Activated CD4-positive, CD25-positive, alpha-beta regulatory T cell treated with anti-CD3 and anti-CD28 coated beads, Interleukin-2, amount 50 U/mL, for 72 hours (primary cell): Measurements from ENCODE around the gene MPO.

Experiments
- DNase-seq: peaks from one replicate; pipeline ENCODE4 v3.0.0; 2021

The MPO gene

DNA sequence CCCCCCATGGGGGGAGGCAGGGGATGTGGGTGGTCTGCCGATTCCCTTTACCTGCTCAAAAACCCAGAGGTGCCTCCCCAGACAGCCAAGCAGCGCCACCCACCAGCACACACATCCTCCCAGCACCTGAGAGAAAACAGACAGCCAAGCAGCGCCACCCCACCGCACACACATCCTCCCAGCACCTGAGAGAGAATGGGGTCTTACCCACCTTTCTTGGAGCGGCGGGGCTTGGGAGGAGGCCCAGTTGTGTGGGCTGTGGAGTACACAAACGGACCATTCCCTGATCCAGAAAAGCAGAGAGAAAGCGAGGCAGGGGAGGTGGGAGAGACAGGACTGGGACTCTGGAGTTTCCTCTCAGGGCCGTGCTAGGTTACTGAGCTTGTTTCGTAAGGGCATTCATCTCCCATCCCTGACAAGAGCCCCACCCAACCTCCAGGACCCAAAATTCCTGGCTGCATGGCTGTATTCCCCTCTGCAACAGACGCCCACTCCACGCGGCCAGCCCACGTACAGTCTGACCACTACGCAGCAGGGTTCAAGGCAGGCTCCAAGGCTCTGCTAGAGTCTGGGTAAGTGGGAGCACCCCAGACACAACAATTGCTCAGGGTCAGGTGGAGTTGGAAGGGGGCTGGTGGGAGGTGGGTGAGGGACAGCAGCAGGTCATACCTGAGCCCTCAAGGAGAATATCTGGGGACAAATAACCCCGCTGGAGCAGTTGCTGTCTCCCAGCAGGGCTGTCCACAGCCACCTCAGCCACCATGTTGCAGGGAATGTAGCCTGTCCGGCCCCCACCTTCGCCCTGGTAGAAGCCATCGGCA is 25.6 kb upstream of the MPO start:
- peak; percentile 30 for DNase-seq

GRCh38 chr17:58305626-58306025 is 24.9 kb upstream of the MPO start:
- no peak for DNase-seq

GRCh38 chr17:58304750-58305486 is 24.2 kb upstream of the MPO start:
- peak; percentile 29 for DNase-seq

- DNase-seq = peak; percentile 54
These were observed 23.4 kb upstream of the MPO start for GRCh38 chr17:58303971-58304749.

DNA sequence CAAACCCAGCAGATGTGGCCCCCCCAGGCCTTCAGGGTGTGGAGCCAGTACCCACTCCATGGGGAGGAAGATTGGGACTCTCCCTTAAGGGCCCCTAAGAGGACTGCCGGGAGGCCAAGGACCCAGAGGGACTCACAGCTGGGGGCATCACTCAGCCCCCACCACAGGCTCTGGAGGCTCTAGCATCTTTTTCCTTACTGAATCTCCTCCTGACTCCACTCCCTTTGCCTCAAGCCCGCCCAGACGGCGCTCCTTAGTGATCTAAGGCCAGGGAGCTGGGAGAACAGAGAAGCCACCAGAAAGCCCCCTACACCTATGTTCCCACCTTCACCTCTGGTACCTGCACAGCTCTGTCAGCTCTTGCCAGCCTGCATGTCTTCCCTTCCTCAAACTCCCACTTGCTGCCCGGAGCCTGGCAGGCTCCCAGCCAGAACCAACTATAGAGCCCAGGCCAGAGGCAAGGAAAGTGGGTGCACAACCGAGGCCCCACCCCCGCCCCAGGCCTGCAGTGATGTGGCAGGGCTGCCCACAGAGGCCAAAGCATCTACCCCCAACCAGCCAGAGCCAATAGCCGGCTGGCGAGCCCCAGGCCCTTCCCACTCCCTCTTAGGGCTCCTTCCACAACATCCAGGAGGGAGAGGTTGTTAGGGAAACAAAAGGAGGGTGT is 22.3 kb upstream of the MPO start:
- peak; percentile 28 for DNase-seq

DNA sequence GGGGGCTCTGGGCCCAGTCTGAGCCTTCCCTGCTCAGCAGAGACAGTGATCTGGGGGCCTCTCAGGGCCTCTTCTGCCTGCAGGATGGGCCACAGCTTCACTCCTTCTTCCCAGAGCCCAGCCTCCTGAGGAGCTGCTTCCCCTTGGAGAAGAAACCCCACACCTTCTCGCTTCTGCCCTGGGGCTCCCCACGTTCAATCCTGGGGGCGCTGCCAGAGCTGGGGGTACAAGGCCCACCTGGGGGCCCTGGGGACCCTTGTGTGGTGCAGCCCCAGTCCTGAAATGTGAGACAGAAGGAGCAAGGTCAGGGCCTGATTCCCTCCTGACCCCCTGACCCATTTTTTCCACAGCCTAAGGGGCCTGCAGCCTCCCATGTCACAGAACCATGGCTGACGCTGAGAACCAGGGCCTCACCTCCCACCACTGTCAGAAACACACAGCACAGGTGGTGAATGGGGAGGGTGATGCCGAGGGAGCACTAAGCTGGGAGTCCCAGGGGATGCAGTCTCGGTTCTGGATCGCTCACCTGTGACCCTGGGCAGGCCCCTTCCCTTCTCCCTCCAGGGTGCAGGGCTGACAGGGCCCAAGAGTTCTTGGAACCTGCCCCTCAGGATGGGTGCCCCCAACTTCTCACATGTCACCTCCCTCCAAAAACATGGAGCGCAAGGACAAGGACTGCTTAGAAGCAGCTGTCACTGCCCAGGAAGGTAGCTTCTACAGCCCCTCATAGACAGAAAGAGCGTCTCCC is 21.6 kb upstream of the MPO start:
- peak; percentile 27 for DNase-seq

DNA sequence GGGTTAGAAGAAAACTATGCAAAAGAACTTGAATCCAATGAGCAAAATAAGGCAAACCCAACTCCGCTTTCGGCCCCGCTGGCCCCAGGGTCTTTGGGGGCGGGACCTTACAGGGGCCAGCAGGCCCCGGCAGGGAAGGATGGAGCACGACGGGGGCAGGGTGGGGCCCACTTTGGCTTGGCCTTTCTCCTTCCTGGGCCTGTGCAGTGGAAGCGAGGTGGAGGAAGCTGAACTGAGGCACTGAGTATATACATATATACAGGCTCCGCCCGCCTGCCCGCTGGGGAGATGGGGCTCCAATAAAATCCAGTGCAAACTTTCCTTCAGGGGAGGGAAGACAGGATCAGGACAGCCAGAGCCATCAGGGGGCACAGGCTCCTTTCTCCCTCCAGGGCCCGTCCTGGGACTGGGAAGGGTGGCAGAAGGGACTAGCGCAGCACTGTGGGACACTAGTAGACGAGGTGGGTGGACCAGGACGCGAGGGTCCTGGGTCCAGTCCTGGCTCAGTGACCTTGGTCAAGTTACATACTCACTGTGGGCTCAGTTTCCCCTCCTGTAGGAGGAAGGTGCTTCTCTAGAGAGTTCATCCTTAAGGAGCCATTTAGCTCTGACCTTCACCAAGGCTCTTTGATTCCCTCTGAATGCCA is 20.9 kb upstream of the MPO start:
- peak; percentile 26 for DNase-seq

- peak; percentile 9 for DNase-seq
These were observed 19.6 kb upstream of the MPO start for GRCh38 chr17:58300336-58300735.

DNA sequence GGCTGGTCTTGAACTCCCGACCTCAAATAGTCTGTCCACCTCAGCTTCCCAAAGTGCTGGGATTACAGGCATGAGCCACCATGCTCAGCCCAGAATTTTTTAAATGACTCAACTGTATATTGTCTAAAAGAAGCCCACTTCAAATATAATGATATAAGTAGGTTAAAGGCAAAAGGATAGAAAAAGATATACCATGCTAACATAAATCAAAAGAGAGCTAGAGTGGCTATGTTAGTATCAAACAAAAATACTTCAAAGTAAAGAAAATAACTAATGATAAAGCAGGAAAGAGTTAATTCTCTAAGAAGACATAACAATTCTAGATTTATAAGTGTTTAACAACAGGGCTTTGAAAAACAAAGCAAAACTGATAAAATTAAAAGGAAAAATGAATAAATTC is 13.3 kb upstream of the MPO start:
- no peak for DNase-seq

GRCh38 chr17:58291246-58291645 is 10.5 kb upstream of the MPO start:
- DNase-seq = no peak

DNA sequence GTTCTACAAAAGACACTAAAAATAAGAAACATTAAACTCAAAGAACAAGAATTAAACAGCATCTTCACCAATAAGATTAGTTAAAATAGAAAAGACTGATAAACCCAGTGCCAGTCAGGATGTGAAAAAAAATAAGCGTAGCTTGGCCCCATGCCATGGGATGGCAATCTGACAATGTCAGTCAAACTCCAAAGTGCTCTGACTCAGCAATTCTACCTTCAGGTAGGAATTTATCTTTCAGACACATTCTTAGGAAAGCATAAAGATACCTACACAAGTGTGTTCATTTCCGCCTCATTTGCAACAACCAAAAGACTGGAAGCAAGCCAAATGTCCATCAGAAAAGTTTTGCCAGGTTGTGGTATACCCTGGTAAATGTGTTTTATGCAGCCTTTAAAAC is 9.1 kb upstream of the MPO start:
- no peak for DNase-seq

- DNase-seq = no peak
These were observed 4.7 kb upstream of the MPO start for GRCh38 chr17:58285422-58285810.

GRCh38 chr17:58284613-58285421 is 4.1 kb upstream of the MPO start:
- DNase-seq = peak; percentile 19

GRCh38 chr17:58283674-58284612 is 3.2 kb upstream of the MPO start:
- peak; percentile 28 for DNase-seq

DNA sequence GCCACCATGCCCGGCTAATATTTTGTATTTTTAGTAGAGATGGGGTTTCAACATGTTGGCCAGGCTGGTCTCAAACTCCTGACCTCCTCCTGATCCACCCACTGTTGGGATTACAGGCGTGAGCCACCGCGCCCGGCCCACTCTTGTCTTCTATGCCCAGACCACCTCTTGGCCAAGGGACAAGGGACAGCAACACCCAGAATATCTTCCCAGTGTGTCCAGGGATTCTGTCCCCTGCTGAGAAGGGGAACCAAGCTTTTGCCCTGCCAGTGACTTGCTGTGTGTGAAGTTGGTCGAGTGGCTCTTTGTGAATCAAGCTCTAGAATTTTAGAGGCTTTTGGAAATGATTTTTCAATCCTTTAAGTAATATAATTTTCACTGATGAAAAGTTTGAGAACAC is 1.7 kb upstream of the MPO start:
- DNase-seq = no peak

DNA sequence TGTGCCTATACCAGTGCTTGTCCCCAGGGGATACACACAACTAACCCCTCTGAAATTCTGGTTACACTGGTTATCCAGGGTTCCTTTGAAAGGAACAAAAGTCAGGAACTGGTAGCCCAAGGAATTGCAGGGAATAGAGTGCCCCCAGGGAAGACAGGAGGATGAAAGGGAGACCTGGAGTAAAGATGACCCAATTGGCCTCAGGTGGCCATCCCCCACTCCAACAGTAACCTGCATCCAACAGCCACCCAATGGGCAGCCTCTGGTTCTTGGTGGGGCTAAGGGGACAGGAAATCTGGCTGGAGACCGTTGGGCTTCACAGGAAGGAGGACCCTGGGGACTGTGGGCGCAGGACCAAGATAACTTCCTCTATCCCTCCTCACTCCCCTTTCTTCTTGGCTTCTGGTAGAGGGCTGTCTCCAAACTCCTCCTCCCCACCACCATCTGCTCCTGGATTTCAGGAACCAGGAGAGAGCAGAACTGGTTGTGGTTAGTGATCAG is 826 bp upstream of the MPO start:
- DNase-seq = no peak

DNA sequence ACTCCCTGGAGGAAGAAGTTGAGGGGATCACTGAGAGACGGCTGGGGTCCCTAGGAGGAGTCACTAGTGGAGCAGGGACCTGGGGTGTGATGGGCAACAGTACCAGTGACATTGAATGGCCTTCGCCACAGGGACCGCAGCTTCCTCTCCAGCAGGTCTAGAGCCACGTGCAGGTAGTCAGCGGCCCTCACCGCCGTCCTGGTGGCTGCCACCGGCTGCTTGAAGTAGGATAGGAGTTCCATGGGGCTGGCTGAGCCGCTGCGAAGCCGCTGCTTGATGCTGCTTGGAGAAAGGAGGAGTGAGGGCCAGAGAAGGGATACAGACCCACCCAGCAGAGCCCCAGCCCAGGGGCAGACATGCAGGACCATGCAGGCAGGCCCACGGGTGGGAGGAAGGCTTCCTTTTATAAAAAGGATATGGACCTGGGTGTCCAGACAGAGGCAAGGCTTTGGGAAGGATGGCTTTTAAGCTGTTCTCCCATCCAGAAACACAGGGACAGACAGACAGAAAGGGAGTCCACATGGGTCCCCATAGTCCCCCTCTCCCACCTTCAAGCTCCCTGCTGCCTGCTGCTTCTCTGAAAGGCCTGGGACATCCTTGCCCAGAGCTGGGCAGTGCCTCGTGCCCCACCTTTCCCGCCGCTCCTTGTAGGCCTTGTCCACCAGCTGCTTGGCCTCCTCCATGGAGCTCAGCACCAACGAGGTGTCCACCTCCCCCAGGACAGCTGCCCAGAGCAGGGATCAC is 827 bp downstream of the MPO start:
- DNase-seq = no peak

DNA sequence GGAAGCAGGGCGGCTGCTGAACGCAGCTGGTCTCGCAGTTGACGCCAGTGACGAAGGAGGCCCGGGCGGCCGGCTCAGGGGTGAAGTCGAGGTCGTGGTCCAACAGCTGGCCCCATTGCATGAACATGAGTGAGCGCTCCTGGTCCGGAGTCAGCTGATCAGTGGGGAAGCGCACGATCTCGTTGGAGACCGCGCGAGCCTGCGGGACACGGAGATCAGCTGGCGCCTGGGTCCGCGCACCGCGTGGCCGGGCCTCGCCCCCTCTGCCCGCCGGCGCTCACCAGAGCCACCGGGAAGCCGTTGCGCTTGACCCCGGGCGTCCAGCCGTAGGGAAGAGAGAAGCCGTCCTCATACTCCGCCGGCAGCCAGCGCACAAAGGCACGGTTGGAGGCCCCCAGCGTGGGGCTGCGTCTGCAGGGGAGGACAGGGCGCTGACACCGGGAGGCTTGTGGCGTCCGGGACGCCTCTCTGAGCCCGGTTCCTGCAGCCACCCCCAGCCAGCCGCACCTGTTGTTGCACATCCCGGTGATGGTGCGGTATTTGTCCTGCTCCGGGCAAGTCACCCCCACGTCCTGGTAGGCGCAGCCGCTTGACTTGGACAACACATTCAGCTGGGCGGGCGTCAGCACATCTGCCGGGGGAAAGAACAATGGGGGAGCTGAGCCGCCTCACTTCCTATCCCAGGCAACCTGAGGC is 1.6 kb downstream of the MPO start:
- no peak for DNase-seq
